Islet of Langerhans (tissue), 1 donor: ENCODE results near the gene RANBP3L.

Source experiments
- FAIRE-seq: peaks from one replicate; lab custom pipeline; 2011; peaks lifted over from hg19 to GRCh38; lab: Jason Lieb, UNC

RANBP3L gene

GRCh38 chr5:36243653-36244052 is 58.0 kb downstream of the RANBP3L start:
- FAIRE-seq: no peak

DNA sequence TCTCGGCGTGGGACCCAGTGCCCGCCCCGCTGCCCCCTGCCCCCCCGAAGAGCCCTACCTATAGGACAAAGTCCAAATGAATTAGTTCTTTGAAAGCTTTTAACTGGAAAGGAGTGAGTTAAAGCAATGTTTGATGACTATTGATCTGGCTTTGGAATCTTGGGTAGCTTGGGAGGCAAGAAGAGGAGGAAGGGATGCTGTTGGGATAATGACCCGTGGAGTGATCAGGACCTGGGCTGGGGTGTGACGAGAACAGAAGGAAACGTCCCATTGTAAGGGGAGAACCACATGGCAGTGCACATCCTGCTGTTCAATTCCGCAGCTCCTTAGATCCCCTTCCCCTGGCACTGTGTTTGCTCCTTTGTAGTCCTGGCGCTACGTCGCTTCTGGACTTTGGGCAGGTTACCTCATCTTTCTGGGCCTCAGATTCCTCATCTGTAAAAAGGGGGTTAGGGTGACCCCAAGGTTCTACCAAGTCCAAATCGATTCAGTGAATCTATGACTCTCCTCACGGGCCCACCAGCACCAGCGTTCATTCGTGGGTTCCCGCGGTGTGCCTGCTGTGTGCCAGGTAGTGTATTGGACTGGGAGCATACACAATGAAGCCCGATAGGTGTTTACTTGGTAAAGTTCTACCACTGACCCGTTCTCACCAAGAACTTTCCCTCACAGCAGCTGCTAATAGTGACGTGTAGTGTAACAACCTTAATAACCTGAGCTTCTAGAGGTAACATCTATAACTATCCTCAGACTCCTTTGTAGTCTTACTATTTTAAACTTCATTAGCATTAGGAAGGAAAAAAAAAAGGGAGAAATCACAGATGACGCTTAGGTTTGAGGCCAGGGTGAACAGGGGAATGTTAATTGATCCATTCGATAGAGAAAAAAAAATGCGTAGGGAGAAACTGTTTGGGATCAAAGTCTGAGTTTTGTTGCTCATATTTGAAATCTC is 58.9 kb downstream of the RANBP3L start:
- no peak for FAIRE-seq

DNA sequence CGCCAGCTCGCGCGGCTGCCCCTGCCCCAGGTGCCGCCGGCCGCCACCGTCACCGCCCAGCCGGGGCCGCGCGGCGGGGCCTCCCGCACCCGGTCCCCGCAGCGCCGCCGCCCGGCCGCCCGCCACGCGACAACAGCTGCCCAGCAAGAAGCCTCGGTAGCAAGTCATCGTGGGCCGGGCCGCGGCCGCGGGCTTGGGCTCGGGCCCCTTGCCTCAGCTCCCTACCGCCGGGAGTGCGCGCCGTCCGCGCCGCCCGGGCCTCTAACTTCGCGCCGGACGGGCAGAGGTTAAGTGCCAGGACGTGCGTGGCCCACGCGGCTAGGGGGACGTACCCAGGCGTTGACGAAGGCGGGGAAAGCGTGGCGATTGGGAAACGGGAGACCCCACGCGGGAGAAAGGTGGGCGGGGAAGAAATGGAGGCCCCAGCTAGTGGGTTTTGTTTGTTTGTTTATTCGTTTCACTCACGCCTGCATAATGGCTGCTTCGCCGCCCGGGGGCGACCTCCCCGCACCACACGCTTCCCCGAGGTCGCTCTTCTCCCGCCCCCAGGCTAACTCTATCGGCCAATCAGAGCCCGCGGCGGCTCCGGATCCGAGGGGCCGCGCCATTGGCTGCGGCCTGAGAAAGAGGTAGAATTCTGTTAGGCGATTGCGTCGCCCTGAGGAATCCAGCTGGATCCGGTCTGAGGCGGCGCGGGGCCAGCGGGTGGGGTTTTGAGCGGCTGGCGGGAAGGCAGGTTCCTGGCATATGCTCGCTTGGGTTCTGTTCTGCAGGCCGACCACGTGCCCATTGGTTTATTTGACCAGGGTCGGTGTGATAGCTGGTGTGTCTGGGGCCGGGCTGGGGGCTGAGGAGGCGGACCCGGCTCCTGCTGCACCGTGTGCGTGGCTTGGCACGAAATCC is 59.8 kb downstream of the RANBP3L start, which contains the start of gene NADK2:
Gene NADK2 (minus strand): TSS at position 295 of the 903 bp plus-strand sequence. CDS start 127 bp downstream, at position 168.
- peak; percentile 65 for FAIRE-seq

DNA sequence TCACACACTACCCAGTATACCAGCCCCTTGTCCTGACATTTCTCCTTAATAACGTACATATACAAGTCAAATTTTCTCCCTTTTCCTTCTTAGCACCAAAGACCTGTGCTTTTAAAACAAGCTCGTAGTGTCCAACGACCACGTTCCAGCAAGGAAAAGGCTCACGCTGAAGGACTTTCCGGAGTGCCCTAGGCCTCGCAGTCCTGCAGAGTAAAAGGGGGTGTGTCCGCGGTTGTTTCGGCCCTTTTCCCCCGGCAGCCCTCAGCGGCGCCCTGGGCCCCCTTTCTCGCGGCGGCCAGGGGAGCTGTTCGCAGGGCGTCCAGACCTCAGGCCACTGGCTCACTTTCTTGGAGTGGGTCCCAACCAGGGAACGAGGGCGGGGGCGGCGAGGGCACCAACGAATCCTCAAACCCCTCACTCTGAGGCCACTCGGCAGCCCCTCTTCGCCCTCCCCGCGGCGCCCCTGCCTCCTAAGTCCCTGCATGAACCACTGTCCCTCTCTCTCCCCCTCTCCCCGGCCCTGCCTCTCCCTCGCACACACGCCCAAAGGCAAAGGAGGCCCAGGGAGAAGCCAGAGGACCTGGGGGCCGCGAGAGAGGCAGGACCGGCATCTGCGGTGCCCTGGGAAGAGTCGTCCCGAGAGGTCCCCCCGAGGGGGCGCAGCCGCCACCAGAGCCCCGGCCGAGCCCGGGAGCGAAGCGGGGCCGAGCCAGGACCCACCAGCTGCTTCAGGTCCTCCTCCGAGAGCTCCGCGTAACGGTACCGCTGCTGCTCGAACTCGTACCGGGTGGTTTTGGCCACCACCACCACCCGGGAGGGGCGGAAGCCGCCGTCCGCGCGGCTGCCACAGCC is 60.7 kb downstream of the RANBP3L start:
- no peak for FAIRE-seq

GRCh38 chr5:36239370-36240293 is 62.1 kb downstream of the RANBP3L start:
- FAIRE-seq: no peak

- peak; percentile 27 for FAIRE-seq
These were observed 63.0 kb downstream of the RANBP3L start for GRCh38 chr5:36238502-36239295.

- no peak for FAIRE-seq
These were observed 64.0 kb downstream of the RANBP3L start for GRCh38 chr5:36237751-36238150.

DNA sequence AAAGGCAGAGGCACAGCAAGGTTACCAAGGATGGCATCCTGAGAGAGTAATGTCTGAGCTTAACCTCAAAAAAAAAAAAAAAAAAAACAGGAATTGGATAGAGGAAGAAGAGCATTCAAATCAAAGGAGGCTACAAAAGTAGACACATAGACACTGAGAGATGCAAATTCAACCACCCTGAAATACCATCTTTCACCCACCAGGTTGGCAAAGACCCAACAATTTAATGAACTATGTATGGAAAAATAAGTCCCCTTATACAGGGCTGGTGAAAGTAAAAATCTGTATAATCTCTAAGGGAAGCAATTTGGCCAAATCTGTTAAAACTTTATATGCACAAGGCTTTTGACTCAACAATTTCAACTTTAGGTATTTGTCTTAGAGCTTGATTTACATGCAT is 64.9 kb downstream of the RANBP3L start:
- no peak for FAIRE-seq

GRCh38 chr5:36232533-36232932 is 69.2 kb downstream of the RANBP3L start:
- FAIRE-seq: no peak

- FAIRE-seq: no peak
These were observed 71.4 kb downstream of the RANBP3L start for GRCh38 chr5:36230151-36230790.

DNA sequence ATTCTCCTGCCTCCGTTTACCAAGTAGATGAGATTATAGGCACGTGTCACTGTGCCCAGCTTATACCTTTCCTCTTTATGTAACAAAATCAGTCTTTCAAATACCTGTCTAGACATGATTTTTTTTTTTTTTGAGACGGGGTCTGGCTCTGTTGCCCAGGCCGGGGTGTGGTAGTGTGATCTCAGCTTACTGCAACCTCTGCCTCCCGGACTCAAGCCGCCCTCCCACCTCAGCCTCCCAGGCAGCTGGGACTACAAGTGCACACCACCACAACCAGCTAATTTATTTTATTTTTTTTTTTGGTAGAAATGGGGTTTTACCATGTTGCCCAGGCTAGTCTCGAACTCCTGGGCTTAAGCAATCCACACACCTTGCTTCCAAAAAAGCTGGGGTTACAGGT is 73.2 kb downstream of the RANBP3L start:
- FAIRE-seq: no peak

DNA sequence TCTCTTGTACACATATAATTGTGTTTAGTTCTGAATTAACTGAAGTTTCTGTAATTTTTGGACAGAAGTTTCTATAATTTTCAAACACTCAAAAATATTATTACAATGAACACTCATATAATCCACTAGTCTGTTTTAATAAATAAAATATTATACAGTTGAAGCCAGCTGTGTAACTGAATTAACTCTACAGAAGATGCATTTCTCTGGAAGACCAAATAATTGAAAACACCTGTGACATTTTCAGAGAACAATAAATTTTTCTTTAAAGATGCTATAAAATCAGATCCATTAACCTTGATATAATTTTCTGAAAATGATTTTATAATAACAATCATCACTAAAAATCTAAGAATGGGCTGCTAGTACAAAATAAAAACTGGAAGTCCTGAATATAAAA is 74.7 kb downstream of the RANBP3L start:
- peak; percentile 65 for FAIRE-seq

GRCh38 chr5:36222620-36223019 is 79.1 kb downstream of the RANBP3L start:
- no peak for FAIRE-seq

DNA sequence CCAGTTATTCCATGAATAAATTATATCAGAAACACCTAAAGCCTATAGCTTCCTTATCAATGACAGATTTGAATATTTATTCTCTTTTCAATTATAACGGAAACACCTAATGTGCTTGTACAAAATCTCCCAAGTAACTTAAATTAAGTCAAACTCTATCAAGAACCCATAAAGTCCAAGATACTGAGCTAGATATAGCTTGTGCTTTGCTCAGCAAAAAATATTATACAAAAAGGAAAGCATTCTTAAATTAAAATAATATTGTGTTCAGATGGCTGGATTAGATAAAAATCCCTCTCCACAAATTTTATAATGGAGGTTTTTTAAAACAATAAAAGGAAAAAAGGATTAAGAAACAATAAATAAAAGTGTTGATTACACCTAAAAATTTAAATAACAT is 83.7 kb downstream of the RANBP3L start:
- FAIRE-seq: peak; percentile 5

- FAIRE-seq: no peak
These were observed 84.1 kb downstream of the RANBP3L start for GRCh38 chr5:36217567-36217966.

- FAIRE-seq: no peak
These were observed 85.8 kb downstream of the RANBP3L start for GRCh38 chr5:36215910-36216309.

DNA sequence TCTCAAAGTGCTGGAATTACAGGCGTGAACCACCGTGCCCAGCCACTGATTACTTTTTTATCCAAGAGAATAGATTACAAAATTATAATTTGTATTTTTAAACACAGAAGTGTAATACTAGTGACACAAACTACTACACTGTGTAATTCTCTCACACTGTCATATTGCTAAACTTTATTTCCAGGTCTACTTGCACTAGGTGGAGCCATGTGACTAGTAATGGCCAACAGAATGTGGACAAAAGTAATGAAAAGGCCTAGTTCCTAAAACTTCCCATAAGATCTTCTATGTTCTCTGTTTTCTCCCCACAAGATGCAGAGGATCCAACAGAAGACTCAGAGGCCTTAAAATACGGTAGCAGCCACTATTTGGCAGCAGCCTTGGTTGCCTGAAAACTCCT is 87.3 kb downstream of the RANBP3L start:
- no peak for FAIRE-seq

GRCh38 chr5:36209664-36210063 is 92.0 kb downstream of the RANBP3L start:
- no peak for FAIRE-seq

GRCh38 chr5:36208786-36209185 is 92.9 kb downstream of the RANBP3L start:
- no peak for FAIRE-seq
